H1 (cell line): Measurements from ENCODE around the gene MTURN. TPM values are rescaled to one million over a fixed set of nuclear protein-coding genes. Genes with fewer than 3 reads are reported as not detected.

ENCODE experiments used
- CTCF ChIA-PET: fragments of 300-600 bp; sonication (Branson Sonifier 250); formaldehyde crosslinking; loops from one replicate; lab custom pipeline; 2021; ENCODE audit not compliant: partially characterized antibody; lab: Charles Lee
- POLR2A ChIA-PET: fragments of 300-600 bp; sonication (Branson Sonifier 250); formaldehyde crosslinking; loops from one replicate; lab custom pipeline; 2021; ENCODE audit warnings: inconsistent platforms; ENCODE audit not compliant: partially characterized antibody; lab: Charles Lee
- DNase-seq, 2 experiments: peaks; one replicate each; pipeline versions ENCODE4 v3.0.0 to v3.0.0-alpha.2; 2010 to 2022; ENCODE audit warnings: low spot score in 2 of 2, low read depth in 1 of 2, mixed read lengths in 1 of 2
- FAIRE-seq: peaks from 2 replicates; lab custom pipeline; 2011; peaks lifted over from hg19 to GRCh38; lab: Jason Lieb, UNC
- H2AFZ ChIP-seq: 2 replicates; pipeline ENCODE4 v1.8.1; 2012; ENCODE audit warnings: low read length, inconsistent platforms
- H2AK5ac ChIP-seq: 2 replicates; pipeline ENCODE4 v1.6.1; 2013; ENCODE audit warnings: low read depth, low read length
- H2BK120ac ChIP-seq: replicated peaks from 2 replicates; pipeline ENCODE3; 2013; ENCODE audit warnings: low read depth, low read length, inconsistent platforms
- H2BK12ac ChIP-seq: 2 replicates; pipeline ENCODE4 v1.6.1; 2013; ENCODE audit warnings: low read depth, low read length
- H2BK15ac ChIP-seq: 2 replicates; pipeline ENCODE4 v1.6.1; 2013; ENCODE audit warnings: low read length
- H2BK20ac ChIP-seq: 2 replicates; pipeline ENCODE4 v1.6.1; 2013; ENCODE audit warnings: low read length
- H2BK5ac ChIP-seq: 2 replicates; pipeline ENCODE4 v1.6.1; 2013; ENCODE audit warnings: low read depth, low read length
- H3K14ac ChIP-seq: 2 replicates; pipeline ENCODE4 v1.6.1; 2013; ENCODE audit warnings: inconsistent platforms; ENCODE audit not compliant: insufficient read length
- H3K18ac ChIP-seq: 2 replicates; pipeline ENCODE4 v1.6.1; 2013; ENCODE audit warnings: low read length; ENCODE audit errors: extremely low read depth
- H3K23ac ChIP-seq: 2 replicates; pipeline ENCODE4 v1.6.1; 2013; ENCODE audit warnings: inconsistent platforms; ENCODE audit not compliant: insufficient read length
- H3K23me2 ChIP-seq: 2 replicates; pipeline ENCODE4 v1.6.1; 2013; ENCODE audit warnings: low read depth, low read length
- H3K27ac ChIP-seq: 2 replicates; pipeline ENCODE4 v1.6.1; 2011; ENCODE audit warnings: low read depth, low read length, inconsistent platforms
- H3K27me3 ChIP-seq, 4 experiments: replicated peaks in 1 of 4; 1 replicate in 1 of 4; 2 replicates in 3 of 4; pipeline versions ENCODE4 v1.6.1 to v1.8.1; 2011 to 2013; ENCODE audit warnings: low read length in 3 of 4, mild to moderate bottlenecking in 3 of 4, inconsistent platforms in 2 of 4, mixed read lengths in 2 of 4, moderate library complexity in 1 of 4; ENCODE audit not compliant: control insufficient read depth in 3 of 4, insufficient read depth in 3 of 4; ENCODE audit errors: extremely low read depth in 1 of 4
- H3K36me3 ChIP-seq, 4 experiments: 2 replicates each; pipeline versions ENCODE4 v1.6.1 to v1.8.1; 2011 to 2013; ENCODE audit warnings: mild to moderate bottlenecking in 4 of 4, low read length in 3 of 4, moderate library complexity in 2 of 4, control low read depth in 1 of 4, inconsistent platforms in 1 of 4; ENCODE audit not compliant: insufficient read depth in 4 of 4, control insufficient read depth in 2 of 4
- H3K4ac ChIP-seq: replicated peaks from 2 replicates; pipeline ENCODE3; 2013; ENCODE audit warnings: low read length, low read depth, mixed read lengths, inconsistent platforms; ENCODE audit not compliant: insufficient read length
- H3K4me1 ChIP-seq, 4 experiments: replicated peaks in 1 of 4; 1 replicate in 1 of 4; 2 replicates in 3 of 4; pipeline versions ENCODE4 v1.6.1 to v1.8.1; 2011 to 2013; ENCODE audit warnings: low read length in 3 of 4, inconsistent platforms in 2 of 4, mixed read lengths in 1 of 4; ENCODE audit not compliant: insufficient read depth in 4 of 4, control insufficient read depth in 3 of 4
- H3K4me2 ChIP-seq, 2 experiments: 2 replicates each; pipeline versions ENCODE4 v1.6.1 to v1.8.1; 2011 to 2013; ENCODE audit warnings: low read depth in 2 of 2, low read length in 2 of 2, control low read depth in 1 of 2, inconsistent platforms in 1 of 2, mild to moderate bottlenecking in 1 of 2; ENCODE audit not compliant: insufficient read depth in 1 of 2
- H3K4me3 ChIP-seq, 4 experiments: fragments of 200-600, 300-600 bp in 1 of 4; sonication (generic), shearing (Covaris generic), sonication (Bioruptor Twin) in 1 of 4; 2 replicates each; pipeline versions ENCODE4 v1.5.1 to v1.8.1; 2011 to 2016; ENCODE audit warnings: low read length in 4 of 4, low read depth in 3 of 4, control low read depth in 2 of 4, inconsistent platforms in 2 of 4, mild to moderate bottlenecking in 2 of 4, mixed read lengths in 1 of 4, moderate library complexity in 1 of 4; ENCODE audit not compliant: insufficient read depth in 2 of 4; ENCODE audit errors: extremely low read depth in 1 of 4
- H3K56ac ChIP-seq: replicated peaks from 2 replicates; pipeline ENCODE3; 2013; ENCODE audit warnings: low read depth, mild to moderate bottlenecking, mixed read lengths, low read length, inconsistent platforms; ENCODE audit not compliant: insufficient read length
- H3K79me1 ChIP-seq: 2 replicates; pipeline ENCODE4 v1.6.1; 2013; ENCODE audit warnings: low read depth, low read length, control low read depth
- H3K79me2 ChIP-seq, 2 experiments: 2 replicates each; pipeline versions ENCODE4 v1.6.1 to v1.8.1; 2012 to 2013; ENCODE audit warnings: low read length in 2 of 2, mild to moderate bottlenecking in 2 of 2, inconsistent platforms in 1 of 2; ENCODE audit not compliant: insufficient read depth in 2 of 2, control insufficient read depth in 1 of 2
- H3K9ac ChIP-seq, 4 experiments: replicated peaks in 1 of 4; 1 replicate in 1 of 4; 2 replicates in 3 of 4; pipeline versions ENCODE4 v1.6.1 to v1.8.1; 2011 to 2013; ENCODE audit warnings: low read depth in 3 of 4, low read length in 3 of 4, control low read depth in 2 of 4, mild to moderate bottlenecking in 2 of 4, moderate library complexity in 2 of 4, inconsistent platforms in 1 of 4; ENCODE audit errors: extremely low read depth in 1 of 4
- H3K9me3 ChIP-seq, 2 experiments: 2 replicates each; pipeline versions ENCODE4 v1.6.1 to v1.8.1; 2012 to 2013; ENCODE audit warnings: mild to moderate bottlenecking in 2 of 2, moderate library complexity in 2 of 2, control low read depth in 1 of 2, inconsistent platforms in 1 of 2, low read depth in 1 of 2, low read length in 1 of 2, mixed read lengths in 1 of 2; ENCODE audit not compliant: insufficient read depth in 2 of 2
- H4K20me1 ChIP-seq, 2 experiments: replicated peaks in 1 of 2; 2 replicates each; pipeline versions ENCODE3 to v1.8.1; 2011 to 2013; ENCODE audit warnings: inconsistent platforms in 2 of 2, low read length in 2 of 2, mild to moderate bottlenecking in 1 of 2; ENCODE audit not compliant: insufficient read depth in 2 of 2, control insufficient read depth in 1 of 2
- H4K5ac ChIP-seq: 2 replicates; pipeline ENCODE4 v1.6.1; 2013; ENCODE audit warnings: low read length, low read depth, mixed read lengths, inconsistent platforms; ENCODE audit not compliant: insufficient read length
- H4K8ac ChIP-seq: 2 replicates; pipeline ENCODE4 v1.8.0; 2013; ENCODE audit warnings: mild to moderate bottlenecking, moderate library complexity, low read length, inconsistent platforms; ENCODE audit not compliant: insufficient read depth; ENCODE audit errors: extremely low read depth
- H4K91ac ChIP-seq: replicated peaks from 2 replicates; pipeline ENCODE3; 2013; ENCODE audit warnings: low read length, mixed read lengths, inconsistent platforms; ENCODE audit not compliant: insufficient read length
- BACH1 ChIP-seq: IDR thresholded peaks from 2 replicates; pipeline ENCODE4 v1.6.1; 2012; ENCODE audit warnings: low read length, improper control_type of control experiment
- CHD1 ChIP-seq: IDR thresholded peaks from 2 replicates; pipeline ENCODE4 v1.6.1; 2012; ENCODE audit warnings: low read depth, low read length, improper control_type of control experiment
- KDM4A ChIP-seq: IDR thresholded peaks from one replicate; pipeline ENCODE4 v1.7.1; 2012; ENCODE audit warnings: low read depth, mild to moderate bottlenecking, moderate library complexity, low read length, inconsistent platforms; ENCODE audit not compliant: severe bottlenecking
- TCF12 ChIP-seq: IDR thresholded peaks from 2 replicates; pipeline ENCODE4 v1.6.1; 2011; ENCODE audit warnings: low read depth, mild to moderate bottlenecking, low read length
- WGBS, 2 experiments: shearing (Covaris generic) in 1 of 2; methylation state at CpG; one replicate each; pipeline versions ENCODE4 v1.1.6 to v1.1.7; 2013 to 2015; ENCODE audit warnings: low lambda C conversion rate in 2 of 2, mixed read lengths in 2 of 2, inconsistent platforms in 1 of 2, low coverage in 1 of 2, missing lambda C conversion rate in 1 of 2; ENCODE audit not compliant: insufficient replicate concordance in 2 of 2, insufficient coverage in 1 of 2, insufficient read length in 1 of 2; ENCODE audit errors: extremely low coverage in 1 of 2, missing lambda C conversion rate in 1 of 2; 5-methylcytosine and 5-hydroxymethylcytosine counted together
- polyA plus RNA-seq, 7 experiments: library from polyadenylated mRNA; depleted of rRNA in 3 of 7; stranded (reverse) in 5 of 7; unstranded in 2 of 7; fragments of >200 nt in 5 of 7; fragments of 200-250 nt in 2 of 7; gene quantifications; 1 replicate in 5 of 7; 2 replicates in 1 of 7; 4 replicates in 1 of 7; pipeline versions ENCODE4 v1.2.1 to v1.2.3, GENCODE V29; 2011 to 2013; ENCODE audit warnings: missing spikeins in 2 of 7, mixed read lengths in 2 of 7
- total RNA-seq: library from RNA; stranded (reverse); fragmentation: NEBNext Ultra II Directional; extraction: Animal tissue kit (Norgen Biotek cat#: 25700); gene quantifications from 2 replicates; pipeline ENCODE4 v1.2.1, GENCODE V29; 2021

The MTURN gene
- total and polyA plus RNA-seq, 2 of the 8 experiments (the other 6 are each of a cell fraction or from before 2014, with no cell fraction given), result 2.6 to 5.8 TPM

GRCh38 chr7:30180718-30181117, 45.9 kb downstream of the MTURN start:
- H3K36me3 ChIP-seq, result no peaks in the 10 kb centered on the region
- peaks cover 0 to 4% (median 0%) of the 10 kb centered on the region in 4 experiments; a peak in 2 of 7 replicates for H3K4me1 ChIP-seq
- H3K4me2 ChIP-seq, result no peak overlapping the region
- H3K23ac ChIP-seq, result no peak overlapping the region
- H3K9me3 ChIP-seq, result 0 out of 4 replicates have a peak, but pooled peaks cover 0 to 2% of the 10 kb centered on the region in 2 experiments
- no peak overlapping the region for H3K9ac ChIP-seq
- ChIA-PET CTCF (interaction anchor here (1.3 to 4.4 kb wide), 2 partner anchors 9 to 16 kb away, joined by 3 to 22 read pairs; no protein-coding TSS in a partner anchor), POLR2A (interaction anchor here (1.2 kb wide), 1 partner anchor 12 kb away, joined by 3 read pairs; no protein-coding TSS in a partner anchor)
- H4K20me1 ChIP-seq, result no peaks in the 10 kb centered on the region
- TF ChIP-seq TCF12 (no peak), BACH1 (no peak), CHD1 (no peak), KDM4A (no peak)
- H3K4ac ChIP-seq, result no peak overlapping the region
- H2BK15ac ChIP-seq, result no peak overlapping the region
- H4K91ac ChIP-seq, result no peak overlapping the region
- H3K18ac ChIP-seq, result no peak overlapping the region
- H4K8ac ChIP-seq, result no peak overlapping the region
- H3K23me2 ChIP-seq, result no peaks in the 10 kb centered on the region
- no peaks in the 10 kb centered on the region for H3K27me3 ChIP-seq
- no peak overlapping the region for H3K14ac ChIP-seq
- H3K79me1 ChIP-seq, result no peaks in the 10 kb centered on the region
- H3K4me3 ChIP-seq, result no peak overlapping the region
- H3K56ac ChIP-seq, result no peak overlapping the region
- DNase-seq (no peak), FAIRE-seq (no peak)
- no peak overlapping the region for H2BK20ac ChIP-seq
- H2AFZ ChIP-seq, result no peak overlapping the region
- no peak overlapping the region for H2BK5ac ChIP-seq
- no peak overlapping the region for H2BK12ac ChIP-seq
- no peak overlapping the region for H4K5ac ChIP-seq
- WGBS, 2 experiments, result 91% methylated on average over 2 of the region's 2 CpGs; no CpG with 5 or more reads in 1 of the 2 experiments
- H2AK5ac ChIP-seq, result no peak overlapping the region
- H3K79me2 ChIP-seq, result no peaks in the 10 kb centered on the region
- no peak overlapping the region for H2BK120ac ChIP-seq
- H3K27ac ChIP-seq, result no peak overlapping the region
